Mononuclear cell (primary cell): Measurements from ENCODE around the gene NOL3. TPM values are rescaled to one million over a fixed set of nuclear protein-coding genes. Genes with fewer than 3 reads are reported as not detected.

Experiments used
- H3K27me3 ChIP-seq: 2 replicates; pipeline ENCODE4 v1.6.0; 2011; ENCODE audit warnings: low read length, control low read depth; ENCODE audit not compliant: insufficient read depth
- H3K4me1 ChIP-seq: 2 replicates; pipeline ENCODE4 v1.5.1; 2011; ENCODE audit warnings: mild to moderate bottlenecking, low read length, control low read depth; ENCODE audit not compliant: insufficient read depth
- H3K4me3 ChIP-seq: 2 replicates; pipeline ENCODE4 v1.5.1; 2011; ENCODE audit warnings: mild to moderate bottlenecking, low read length, moderate library complexity
- H3K9me3 ChIP-seq: 2 replicates; pipeline ENCODE4 v1.5.1; 2011; ENCODE audit warnings: low read depth, mild to moderate bottlenecking, control low read depth, low read length
- total RNA-seq: library from RNA; depleted of rRNA; stranded (reverse); fragments of >200 nt; gene quantifications from one replicate; pipeline ENCODE4 v1.2.3, GENCODE V29; 2012

Gene NOL3
- total RNA-seq, 1 donor: 0.73 TPM

DNA sequence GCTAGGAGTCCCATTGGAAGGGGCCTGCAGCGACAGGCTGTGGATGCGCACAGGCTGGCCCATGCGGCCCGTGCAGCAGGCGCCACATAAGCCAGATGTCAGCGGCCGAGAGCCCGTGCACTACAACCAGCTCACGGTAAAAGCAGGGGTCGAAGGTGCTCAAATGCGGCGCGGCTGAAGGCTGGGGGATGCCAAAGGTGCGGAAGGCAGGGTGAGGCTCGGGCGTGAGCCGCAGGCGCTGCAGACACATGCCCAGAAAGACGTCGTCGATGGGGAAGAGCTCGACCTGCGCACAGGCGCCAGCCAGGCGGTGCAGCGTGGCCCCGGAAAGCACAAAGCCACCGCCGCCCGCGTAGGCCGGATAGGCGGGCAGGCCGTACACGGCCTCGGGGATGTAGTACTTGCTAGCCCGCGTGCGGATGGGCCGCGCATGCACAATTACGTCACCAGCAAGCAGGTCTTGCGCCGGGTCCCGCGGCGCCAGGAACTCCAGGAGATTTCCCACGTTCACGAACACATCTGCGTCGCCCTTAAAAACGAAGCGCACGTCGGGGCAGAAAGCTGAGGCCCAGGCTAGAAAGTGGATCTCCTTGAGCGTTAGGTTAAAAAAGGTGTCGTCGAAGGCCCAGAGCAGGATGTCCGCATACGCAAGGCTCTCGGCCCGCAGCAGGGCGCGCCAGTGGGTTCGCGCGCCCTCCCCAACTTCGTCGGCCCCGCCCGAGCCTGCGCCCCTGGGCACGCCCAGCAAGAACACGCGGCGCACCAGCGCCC is 20.9 kb upstream of the NOL3 start:
- Histone ChIP-seq H3K9me3 (no peaks in the 10 kb centered on the region), H3K4me1 (peaks cover 16% of the 10 kb centered on the region), H3K27me3 (peaks cover 21% of the 10 kb centered on the region), H3K4me3 (no peak overlapping the region)

DNA sequence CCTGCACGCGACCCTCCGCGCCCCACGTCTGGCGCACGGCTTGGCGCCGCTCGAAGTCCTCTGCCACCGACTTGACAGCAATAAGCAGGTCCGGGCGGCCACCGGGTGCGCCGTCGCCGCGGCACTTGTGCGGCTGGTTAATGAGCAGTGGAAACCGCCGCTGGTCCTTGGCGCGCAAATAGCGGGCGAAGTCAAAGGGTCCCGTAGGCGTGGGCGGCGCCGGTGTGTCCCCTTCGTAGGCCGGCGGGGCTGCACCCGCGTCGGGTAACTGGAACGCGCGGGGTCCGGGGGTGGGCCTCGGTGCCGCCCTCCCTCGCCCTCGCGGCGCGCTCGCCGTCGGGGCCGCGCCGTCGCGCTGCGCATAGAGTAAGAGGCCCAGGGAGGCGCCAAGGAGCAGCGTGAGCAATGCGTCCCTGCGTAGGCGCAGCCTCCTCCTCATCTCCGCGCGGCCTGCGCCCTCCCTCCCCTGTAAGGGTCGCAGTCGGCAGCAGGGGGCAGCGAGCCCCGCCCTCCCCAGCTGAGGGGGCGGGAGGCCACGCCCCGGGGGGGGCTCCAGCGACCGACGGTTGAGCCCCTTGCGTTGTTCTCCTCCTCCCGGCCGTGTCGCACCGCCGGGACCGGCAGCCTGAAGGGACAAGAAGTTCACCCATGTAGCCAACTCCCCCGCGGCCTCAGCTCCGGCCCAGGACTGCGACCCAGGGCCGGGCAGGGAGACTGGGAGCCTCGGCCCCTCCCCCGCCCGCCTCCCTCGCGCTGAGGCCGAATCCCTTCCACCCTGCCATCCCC is 20.1 kb upstream of the NOL3 start:
- peaks cover 22% of the 10 kb centered on the region for H3K4me1 ChIP-seq
- peaks cover 21% of the 10 kb centered on the region for H3K27me3 ChIP-seq
- no peaks in the 10 kb centered on the region for H3K9me3 ChIP-seq
- peak overlapping the region; percentile 30 for H3K4me3 ChIP-seq

DNA sequence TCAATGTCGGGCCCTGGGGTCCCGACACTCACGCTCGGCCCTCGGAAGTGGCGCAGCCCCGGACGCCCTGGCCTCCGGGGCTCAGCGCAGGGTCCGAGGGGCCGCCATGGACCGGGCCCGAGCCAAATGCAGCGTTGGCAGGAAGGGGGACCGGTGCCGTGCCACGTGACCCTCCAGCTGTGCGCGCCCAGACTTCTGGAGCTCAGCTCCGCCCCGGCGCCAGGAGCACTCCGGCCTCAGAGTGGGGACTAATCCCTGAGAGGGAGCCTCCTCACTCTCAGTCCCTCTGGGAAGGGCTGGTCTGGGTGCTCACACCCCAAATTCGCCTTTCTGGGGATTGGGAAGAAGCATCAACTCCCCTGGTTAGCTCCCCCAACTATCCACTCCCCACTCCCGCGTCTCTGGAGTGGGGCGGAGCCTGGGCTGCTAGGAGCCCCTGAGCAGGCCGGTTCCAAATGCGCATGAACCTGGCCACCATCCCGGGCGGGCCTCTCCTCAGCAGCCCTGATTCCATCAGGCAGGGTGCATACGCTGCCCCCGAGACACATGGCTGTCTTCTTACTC is 19.4 kb upstream of the NOL3 start, which contains the start of gene B3GNT9:
B3GNT9 (minus strand) TSS at position 166 of the 564 bp plus-strand sequence. CDS start 513 bp downstream, outside the sequence.
- Histone ChIP-seq H3K4me1 (peaks cover 29% of the 10 kb centered on the region), H3K27me3 (peaks cover 21% of the 10 kb centered on the region), H3K9me3 (no peaks in the 10 kb centered on the region), H3K4me3 (peak within 1 kb of the TSS; percentile 30)

DNA sequence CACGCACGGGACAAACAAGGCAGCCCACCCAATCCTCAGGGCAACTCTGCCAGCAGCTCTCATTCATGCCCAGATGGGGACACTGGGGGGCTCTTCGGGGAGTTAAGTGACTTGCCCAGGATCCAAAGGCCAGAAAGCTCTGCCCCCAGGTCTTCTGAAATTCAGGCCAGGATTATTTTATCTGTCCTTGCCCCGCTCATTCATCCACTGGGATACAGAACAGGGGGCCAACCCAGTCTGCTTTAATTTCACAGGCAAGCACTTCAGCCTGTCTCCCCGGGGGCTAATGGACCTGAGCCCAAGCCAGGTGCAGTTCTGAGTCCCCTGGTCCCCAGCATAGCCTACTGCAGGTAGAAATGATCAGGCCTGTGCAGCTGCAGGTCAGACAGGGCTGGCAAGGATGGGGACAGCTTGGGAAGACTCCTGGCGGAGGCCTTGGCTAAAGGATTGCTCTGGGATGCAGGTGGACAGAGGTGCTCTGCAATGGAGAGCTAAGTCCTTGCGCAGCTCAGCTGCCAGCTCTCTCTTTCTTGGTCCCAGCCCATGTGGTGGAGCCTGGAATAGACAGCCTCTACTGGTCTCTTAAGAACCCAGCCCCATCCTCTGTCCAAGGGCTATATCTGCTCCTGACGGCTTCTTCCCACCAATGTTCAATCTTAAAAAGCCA is 18.8 kb upstream of the NOL3 start:
- Histone ChIP-seq H3K9me3 (no peaks in the 10 kb centered on the region), H3K4me3 (no peak overlapping the region), H3K27me3 (peaks cover 21% of the 10 kb centered on the region), H3K4me1 (peaks cover 35% of the 10 kb centered on the region)

DNA sequence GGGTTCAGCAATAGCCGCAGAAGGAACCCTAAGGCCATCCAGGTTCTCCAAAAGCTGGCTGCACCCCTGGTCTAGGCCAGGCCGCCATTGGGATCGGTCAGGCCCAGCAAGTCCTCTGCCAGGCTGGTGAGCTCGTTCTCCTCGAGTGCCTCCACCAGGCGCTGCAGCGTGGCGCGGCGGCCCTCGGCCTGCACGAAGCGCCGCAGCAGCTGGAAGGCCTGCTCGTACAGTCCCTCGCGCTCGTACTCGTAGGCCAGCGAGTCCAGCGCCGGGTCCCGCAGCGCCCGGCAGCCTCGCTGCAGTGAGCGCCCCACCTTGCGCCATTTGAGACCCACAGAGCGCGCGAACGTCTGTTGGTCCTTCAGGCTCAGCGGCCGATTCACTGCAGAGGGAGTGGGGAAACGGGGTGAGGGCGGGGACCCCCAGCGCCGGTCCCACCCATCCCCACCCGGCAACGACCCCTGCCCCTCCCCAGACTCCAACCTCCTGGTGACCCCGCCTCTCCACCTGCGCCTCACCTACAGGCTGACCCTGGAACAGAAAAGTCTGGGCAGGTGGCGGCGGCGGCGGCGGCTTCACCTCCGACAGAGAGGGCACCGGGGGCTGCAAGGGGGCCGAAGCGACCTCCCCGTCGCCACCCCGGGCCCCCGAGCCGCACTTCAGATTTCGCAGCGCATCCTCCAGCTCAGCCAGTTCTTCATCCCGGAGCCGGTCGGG is 15.6 kb upstream of the NOL3 start:
- Histone ChIP-seq H3K9me3 (no peaks in the 10 kb centered on the region), H3K27me3 (peaks cover 17% of the 10 kb centered on the region), H3K4me1 (peaks cover 64% of the 10 kb centered on the region), H3K4me3 (no peak overlapping the region)

DNA sequence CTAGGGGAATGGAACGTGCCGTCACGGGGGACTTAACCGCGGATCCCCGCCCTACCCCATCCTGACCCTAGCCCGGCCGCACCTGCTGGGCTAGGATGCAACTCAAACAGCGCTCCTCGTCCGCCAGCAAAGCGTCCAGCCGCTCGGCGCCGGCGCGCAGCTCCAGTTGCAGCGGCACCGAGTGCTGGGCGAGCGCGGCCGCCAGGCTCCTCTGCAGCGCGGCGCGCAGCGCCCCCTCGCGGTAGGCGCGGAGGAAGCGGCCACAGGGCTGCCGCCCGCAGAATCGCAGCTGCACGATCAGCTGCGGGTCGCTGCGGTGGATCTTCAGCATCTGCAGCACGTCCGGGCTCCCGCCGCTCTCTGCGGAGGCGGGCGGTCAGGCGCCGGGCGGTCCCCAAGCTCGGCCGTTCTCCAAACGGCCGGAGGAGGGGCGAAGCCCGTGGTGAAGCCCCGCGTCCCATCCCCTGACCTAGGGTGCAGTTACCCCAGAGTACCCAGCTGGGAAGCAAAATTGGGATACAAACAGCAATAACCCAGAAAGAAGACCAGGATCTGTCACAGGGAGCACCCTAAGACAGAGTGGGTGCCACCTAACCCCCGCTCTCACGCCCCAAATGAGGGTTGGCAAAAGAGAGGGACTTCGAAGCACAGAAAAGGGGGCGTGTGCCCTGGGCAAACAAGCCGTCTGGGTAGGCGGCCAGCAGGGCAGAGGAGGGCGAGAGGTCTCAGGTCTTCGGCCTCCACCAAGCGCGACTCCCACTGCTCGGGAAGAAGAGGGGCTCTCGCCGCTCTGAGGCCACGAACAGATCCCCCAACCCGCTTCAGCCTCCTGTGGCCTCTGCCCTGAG is 14.8 kb upstream of the NOL3 start:
- Histone ChIP-seq H3K9me3 (no peaks in the 10 kb centered on the region), H3K4me1 (peaks cover 62% of the 10 kb centered on the region), H3K4me3 (no peak overlapping the region), H3K27me3 (peaks cover 15% of the 10 kb centered on the region)

DNA sequence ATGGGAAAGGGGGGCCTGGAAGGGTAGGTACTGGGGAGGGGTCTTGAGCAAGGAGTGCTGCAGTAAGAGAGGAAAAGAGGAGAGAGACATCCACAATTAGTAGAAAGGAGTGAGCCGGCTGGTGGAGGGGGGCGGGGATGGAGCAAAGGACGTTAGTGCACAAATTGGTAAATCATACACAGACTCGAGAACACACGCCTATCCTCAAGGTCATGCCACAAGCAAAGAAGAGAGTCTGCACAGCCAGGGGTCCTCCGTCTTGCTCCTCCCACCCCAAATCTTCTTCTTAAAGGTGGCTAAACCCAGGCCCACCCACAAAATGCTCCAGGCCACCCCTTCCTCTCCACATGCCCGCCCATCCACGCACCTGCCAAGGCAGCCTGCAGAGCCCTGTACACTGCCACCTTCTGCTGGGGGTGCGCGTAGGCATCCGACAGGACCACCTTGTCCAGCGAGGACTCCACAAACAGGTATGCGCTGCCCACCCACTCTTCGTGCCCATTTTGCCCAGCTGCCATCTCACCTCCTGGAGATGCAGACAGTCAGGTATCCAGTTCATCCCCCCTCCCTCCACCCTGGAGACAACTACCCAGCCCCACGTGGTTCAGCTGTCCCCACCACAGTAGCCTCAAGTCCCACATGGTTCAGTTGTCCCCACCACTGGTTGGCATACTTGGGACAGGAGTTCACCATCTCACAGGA is 14.0 kb upstream of the NOL3 start:
- H3K4me1 ChIP-seq: peaks cover 63% of the 10 kb centered on the region
- no peak overlapping the region for H3K4me3 ChIP-seq
- H3K9me3 ChIP-seq: no peaks in the 10 kb centered on the region
- H3K27me3 ChIP-seq: peaks cover 10% of the 10 kb centered on the region

DNA sequence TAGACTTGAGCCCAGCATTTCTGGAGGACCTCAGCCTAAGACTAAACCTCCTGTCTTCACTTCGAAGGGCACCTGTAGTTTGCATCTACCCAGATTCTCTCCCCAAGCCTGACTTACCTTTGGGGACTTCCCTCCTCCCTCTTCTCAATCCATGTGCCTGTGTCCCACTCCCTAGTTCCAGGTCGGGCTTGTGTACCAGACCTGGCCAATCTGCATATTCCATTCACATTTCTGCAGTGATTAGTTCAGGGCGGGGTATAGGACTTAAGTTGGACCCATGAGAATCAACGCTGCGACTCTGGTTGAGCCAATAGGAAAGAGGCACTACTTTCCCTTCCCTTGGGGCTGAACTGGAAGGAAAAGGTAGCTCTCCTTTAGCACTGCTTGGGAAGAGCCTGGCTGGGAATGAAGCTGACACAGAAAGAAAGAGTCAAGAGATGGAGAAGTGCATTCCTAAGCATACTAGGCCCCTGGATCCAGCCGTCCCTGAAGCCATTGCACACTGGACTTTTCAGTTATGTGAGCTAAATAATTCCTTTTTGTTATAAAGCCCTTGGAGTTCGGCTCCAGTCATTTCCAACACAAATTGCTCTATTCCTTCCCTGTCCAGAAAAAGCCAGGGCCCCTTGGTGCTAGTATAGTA is 13.1 kb upstream of the NOL3 start:
- H3K4me3 ChIP-seq: no peak overlapping the region
- H3K27me3 ChIP-seq: peaks cover 11% of the 10 kb centered on the region
- H3K9me3 ChIP-seq: no peaks in the 10 kb centered on the region
- H3K4me1 ChIP-seq: peaks cover 70% of the 10 kb centered on the region

DNA sequence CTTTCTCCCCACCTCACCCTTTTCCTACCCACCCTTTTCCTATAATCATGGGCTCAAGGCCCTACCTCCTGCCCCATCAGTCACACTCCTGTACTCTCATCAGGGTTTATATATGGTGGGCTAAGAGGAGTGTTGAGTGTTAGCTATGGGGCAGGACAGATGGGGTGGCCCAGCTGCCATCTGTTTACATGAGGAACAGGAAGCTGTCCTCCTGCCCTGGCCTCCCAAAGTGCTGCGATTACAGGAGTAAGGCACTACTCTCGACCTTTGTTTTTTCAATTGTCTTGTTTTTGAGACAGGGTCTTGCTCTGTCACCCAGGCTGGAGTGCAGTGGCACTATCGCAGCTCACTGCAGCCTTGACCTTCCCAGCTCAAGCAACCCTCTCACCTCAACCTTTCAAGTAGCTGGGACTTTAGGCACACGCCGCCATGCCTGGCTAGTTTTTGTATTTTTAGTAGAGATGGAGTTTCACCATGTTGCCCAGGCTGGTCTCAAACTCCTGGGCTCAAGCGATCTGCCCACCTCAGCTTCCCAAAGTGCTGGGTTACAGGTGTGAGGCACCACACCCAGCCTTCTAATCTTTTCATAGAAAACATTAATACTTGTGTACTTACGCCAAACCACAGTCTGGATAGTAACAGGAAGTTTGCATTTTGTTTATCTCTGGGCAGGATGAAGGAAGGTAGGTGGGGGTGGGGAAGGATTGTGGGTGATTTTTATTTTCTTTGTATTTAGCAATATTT is 12.3 kb upstream of the NOL3 start:
- Histone ChIP-seq H3K4me3 (no peak overlapping the region), H3K9me3 (no peaks in the 10 kb centered on the region), H3K4me1 (peaks cover 78% of the 10 kb centered on the region)

DNA sequence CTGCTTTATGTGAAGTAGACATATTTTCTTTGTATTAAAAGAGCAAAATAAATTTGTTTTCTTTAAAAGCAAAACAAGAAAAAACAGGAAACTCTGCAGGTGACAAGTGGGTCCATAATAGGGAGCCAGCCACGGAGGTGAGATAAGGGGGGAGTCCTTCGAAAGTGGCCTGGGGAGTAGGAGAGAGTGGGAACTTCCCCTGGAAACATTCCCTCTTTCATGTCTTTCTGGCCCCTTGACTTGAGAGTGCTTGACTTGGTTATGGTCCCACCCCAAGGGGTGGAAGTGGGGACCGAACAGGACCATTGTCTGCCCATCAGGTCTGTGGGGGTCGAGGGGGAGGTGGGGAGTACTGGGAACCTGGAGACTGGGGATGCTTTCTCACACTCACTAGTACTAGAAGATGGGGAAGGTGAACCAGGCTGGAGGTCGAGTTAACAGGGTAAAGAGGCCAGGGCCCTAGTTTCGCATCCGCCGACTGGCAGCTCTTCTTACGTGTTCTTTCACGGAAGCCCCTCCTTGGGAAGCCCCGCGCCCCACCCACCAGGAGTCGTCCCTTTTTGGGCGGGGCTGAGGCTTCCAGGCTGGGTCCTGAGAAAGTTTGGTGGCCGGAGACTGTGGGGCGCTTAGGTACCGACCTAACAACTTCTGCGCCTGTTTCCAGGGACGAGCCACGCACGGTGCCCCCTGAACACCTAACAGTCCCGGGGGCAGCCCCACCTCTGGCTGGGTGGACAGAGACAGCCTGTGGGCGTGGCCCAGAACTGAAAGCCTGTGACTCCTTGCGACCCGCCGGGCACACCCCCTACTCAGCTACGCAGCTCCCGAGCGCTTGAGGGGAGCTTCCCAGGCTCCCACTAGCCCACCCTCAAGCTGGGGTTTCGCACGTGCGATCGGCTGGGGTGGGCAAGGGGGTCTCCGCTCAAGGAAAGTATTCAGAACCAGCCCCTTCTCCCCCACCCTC is 11.4 kb upstream of the NOL3 start:
- peak overlapping the region; percentile 94 for H3K4me3 ChIP-seq
- H3K4me1 ChIP-seq: peaks cover 87% of the 10 kb centered on the region
- peaks cover 28% of the 10 kb centered on the region for H3K27me3 ChIP-seq
- H3K9me3 ChIP-seq: no peaks in the 10 kb centered on the region

More for the DNA sequence above, 12.3 kb upstream of the NOL3 start:
- peaks cover 20% of the 10 kb centered on the region for H3K27me3 ChIP-seq

DNA sequence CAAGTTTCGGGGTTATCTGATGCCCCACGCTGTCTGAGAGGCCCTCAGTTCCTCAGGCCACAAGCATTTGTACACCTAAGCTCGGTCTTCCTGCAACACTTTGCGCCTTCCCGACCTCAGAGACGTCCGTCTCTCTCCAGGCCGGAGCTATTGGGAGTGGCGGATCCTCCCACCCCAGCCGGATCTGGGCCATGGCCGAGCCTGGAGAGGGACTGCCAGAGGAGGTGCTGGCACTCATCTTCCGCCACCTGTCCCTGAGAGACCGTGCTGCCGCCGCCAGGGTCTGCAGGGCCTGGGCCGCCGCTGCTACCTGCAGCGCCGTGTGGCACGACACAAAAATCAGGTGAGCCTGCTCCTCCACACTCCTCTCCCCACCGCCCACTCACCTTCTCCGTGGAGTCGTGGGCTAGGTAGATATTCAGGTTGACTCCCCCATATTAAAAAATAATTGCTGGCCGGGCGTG is 8.7 kb upstream of the NOL3 start:
- no peak overlapping the region for H3K4me3 ChIP-seq

More for the DNA sequence above, 8.7 kb upstream of the NOL3 start:
- Histone ChIP-seq H3K4me1 (peaks cover 86% of the 10 kb centered on the region), H3K9me3 (no peaks in the 10 kb centered on the region), H3K27me3 (peaks cover 50% of the 10 kb centered on the region)
